HepG2 (cell line): ENCODE measurements around the gene TCF7L2. TPM values are rescaled to one million over a fixed set of nuclear protein-coding genes. Genes with fewer than 3 reads are reported as not detected.

Experiments used
- ATAC-seq: fragments of 200-7000 bp; cut with Tn5 transposase; 3 replicates; pipeline ENCODE4 v1.9.1; 2020; ENCODE audit warnings: mild to moderate bottlenecking, moderate library complexity
- BruUV-seq: library from RNA; stranded (reverse); fragments of 400-500 nt; replicated peaks from 2 replicates; lab custom pipeline; 2021; lab: Mats Ljungman, UMichigan
- CTCF ChIA-PET: fragments of 300-600 bp; formaldehyde crosslinking; extraction: SDS; loops from one replicate; lab custom pipeline; 2021; ENCODE audit warnings: low total read pairs, inconsistent platforms, low intra/inter-chr PET ratio; lab: Yijun Ruan, JAX
- POLR2A ChIA-PET: fragments of 350-600 bp; sonication (Branson Sonifier 250); formaldehyde crosslinking; loops from one replicate; lab custom pipeline; 2020; ENCODE audit warnings: antibody characterized with exemption, inconsistent platforms; lab: Yijun Ruan, JAX
- DNase-seq: peaks from one replicate; pipeline ENCODE4 v3.0.0-alpha.2; 2015; ENCODE audit warnings: low spot score
- FAIRE-seq: peaks from 3 replicates; lab custom pipeline; 2011; peaks lifted over from hg19 to GRCh38; lab: Jason Lieb, UNC
- H2AFZ ChIP-seq: one replicate; pipeline ENCODE4 v1.6.1; 2011; ENCODE audit warnings: low read length, inconsistent platforms
- H3K27ac ChIP-seq: fragments of 300-600 bp; 3 replicates; pipeline ENCODE4 v1.8.0; 2011; ENCODE audit warnings: mixed run types, mild to moderate bottlenecking, mixed read lengths, low read length, inconsistent platforms; ENCODE audit not compliant: insufficient read depth; ENCODE audit errors: extremely low read length
- H3K27me3 ChIP-seq, 2 experiments: fragments of 200-600 bp in 1 of 2; 2 replicates in 1 of 2; 3 replicates in 1 of 2; pipeline versions ENCODE4 v1.6.0 to v1.8.0; 2011; ENCODE audit warnings: low read length in 2 of 2, mild to moderate bottlenecking in 2 of 2, moderate library complexity in 2 of 2, inconsistent platforms in 1 of 2; ENCODE audit not compliant: insufficient read depth in 2 of 2, control insufficient read depth in 1 of 2
- H3K36me3 ChIP-seq, 2 experiments: fragments of 200-600 bp in 1 of 2; replicated peaks in 1 of 2; 2 replicates in 1 of 2; 3 replicates in 1 of 2; pipeline versions ENCODE4 v1.5.1 to v1.8.0; 2011; ENCODE audit warnings: low read length in 2 of 2, inconsistent platforms in 1 of 2; ENCODE audit not compliant: insufficient read depth in 2 of 2, control insufficient read depth in 1 of 2
- H3K4me1 ChIP-seq: 2 replicates; pipeline ENCODE4 v1.5.1; 2012; ENCODE audit warnings: low read length, inconsistent platforms; ENCODE audit not compliant: insufficient read depth
- H3K4me2 ChIP-seq: 2 replicates; pipeline ENCODE4 v1.6.0; 2011; ENCODE audit warnings: low read depth, low read length, inconsistent platforms
- H3K4me3 ChIP-seq, 3 experiments: fragments of 200-600 bp in 1 of 3; sonication (generic), shearing (Covaris generic) in 1 of 3; replicated peaks in 1 of 3; 2 replicates each; pipeline ENCODE4 v1.5.1; 2011 to 2016; ENCODE audit warnings: low read length in 3 of 3, inconsistent platforms in 2 of 3, low read depth in 2 of 3, mild to moderate bottlenecking in 2 of 3, control low read depth in 1 of 3, mixed read lengths in 1 of 3; ENCODE audit not compliant: insufficient read depth in 1 of 3
- H3K79me2 ChIP-seq: one replicate; pipeline ENCODE4 v1.6.1; 2011; ENCODE audit warnings: low read length, inconsistent platforms; ENCODE audit not compliant: insufficient read depth
- H3K9ac ChIP-seq: 2 replicates; pipeline ENCODE4 v1.6.0; 2011; ENCODE audit warnings: mild to moderate bottlenecking, low read depth, low read length, inconsistent platforms; ENCODE audit not compliant: insufficient read depth
- H3K9me3 ChIP-seq: 2 replicates; pipeline ENCODE4 v1.5.1; 2012; ENCODE audit warnings: mild to moderate bottlenecking, low read length
- H4K20me1 ChIP-seq: 2 replicates; pipeline ENCODE4 v1.6.0; 2011; ENCODE audit warnings: inconsistent platforms, mild to moderate bottlenecking, low read length, moderate library complexity; ENCODE audit not compliant: insufficient read depth
- BORCS8-MEF2B ChIP-seq: sonication (generic); formaldehyde crosslinking; IDR thresholded peaks from 2 replicates; pipeline ENCODE4 v1.8.0; 2022; ENCODE audit warnings: mild to moderate bottlenecking, missing genetic modification reagents
- CEBPB ChIP-seq: IDR thresholded peaks from 2 replicates; pipeline ENCODE4 v1.6.1; 2011; ENCODE audit warnings: low read depth, low read length, improper control_type of control experiment, borderline replicate concordance
- CTCF ChIP-seq: sonication (generic); formaldehyde crosslinking; IDR thresholded peaks from 2 replicates; pipeline ENCODE4 v1.5.0; 2020; ENCODE audit warnings: mild to moderate bottlenecking, missing genetic modification reagents, moderate library complexity
- FOXC1 ChIP-seq: sonication (generic); formaldehyde crosslinking; IDR thresholded peaks from 2 replicates; pipeline ENCODE4 v1.8.0; 2022; ENCODE audit warnings: mild to moderate bottlenecking, missing genetic modification reagents, borderline replicate concordance
- KMT2B ChIP-seq: IDR thresholded peaks from 2 replicates; pipeline ENCODE4 v1.6.1; 2016; ENCODE audit warnings: missing genetic modification reagents, missing compliant biosample characterization
- MEIS1 ChIP-seq: sonication (generic); formaldehyde crosslinking; IDR thresholded peaks from 2 replicates; pipeline ENCODE4 v1.9.0; 2021; ENCODE audit warnings: mild to moderate bottlenecking, missing genetic modification reagents, moderate library complexity, borderline replicate concordance
- NBN ChIP-seq: fragments of 450-650 bp; conservative IDR thresholded peaks from 2 replicates; pipeline ENCODE4 v1.6.1; 2017
- PAWR ChIP-seq: sonication (generic); formaldehyde crosslinking; IDR thresholded peaks from 2 replicates; pipeline ENCODE4 v1.4.0; 2020; ENCODE audit warnings: missing genetic modification reagents, mild to moderate bottlenecking, borderline replicate concordance
- SMARCC2 ChIP-seq: fragments of 450-650 bp; IDR thresholded peaks from 2 replicates; pipeline ENCODE4 v1.6.1; 2017; ENCODE audit warnings: antibody characterized with exemption, mild to moderate bottlenecking
- TCF7L2 ChIP-seq: IDR thresholded peaks from 2 replicates; pipeline ENCODE4 v1.6.1; 2011; ENCODE audit warnings: mild to moderate bottlenecking, low read depth, low read length, moderate library complexity
- ZBTB8A ChIP-seq: sonication (generic); formaldehyde crosslinking; IDR thresholded peaks from 2 replicates; pipeline ENCODE4 v1.4.0; 2020; ENCODE audit warnings: mild to moderate bottlenecking, low read depth, missing genetic modification reagents, borderline replicate concordance
- ZFP90 ChIP-seq: sonication (generic); formaldehyde crosslinking; IDR thresholded peaks from 2 replicates; pipeline ENCODE4 v1.8.0; 2022; ENCODE audit warnings: missing genetic modification reagents, mild to moderate bottlenecking, inconsistent platforms, borderline replicate concordance
- ZMYM2 ChIP-seq: sonication (generic); formaldehyde crosslinking; IDR thresholded peaks from 2 replicates; pipeline ENCODE4 v1.8.0; 2022; ENCODE audit warnings: mild to moderate bottlenecking, missing genetic modification reagents
- ZMYM3 ChIP-seq: sonication (generic); formaldehyde crosslinking; IDR thresholded peaks from 2 replicates; pipeline ENCODE4 v1.5.1; 2020; ENCODE audit warnings: mild to moderate bottlenecking, missing genetic modification reagents
- ZNF101 ChIP-seq: sonication (generic); formaldehyde crosslinking; IDR thresholded peaks from 2 replicates; pipeline ENCODE4 v1.4.0; 2020; ENCODE audit warnings: mild to moderate bottlenecking, low read depth, missing genetic modification reagents, borderline replicate concordance
- ZNF275 ChIP-seq: sonication (generic); formaldehyde crosslinking; IDR thresholded peaks from 2 replicates; pipeline ENCODE4 v1.8.0; 2022; ENCODE audit warnings: missing genetic modification reagents, mild to moderate bottlenecking, inconsistent platforms, borderline replicate concordance
- ZNF3 ChIP-seq: IDR thresholded peaks from 2 replicates; pipeline ENCODE4 v1.7.0; 2017; ENCODE audit warnings: inconsistent platforms
- ZNF652 ChIP-seq: IDR thresholded peaks from 2 replicates; pipeline ENCODE4 v1.6.1; 2016; ENCODE audit warnings: low read depth, borderline replicate concordance
- ZNF749 ChIP-seq: sonication (generic); formaldehyde crosslinking; IDR thresholded peaks from 2 replicates; pipeline ENCODE4 v1.8.0; 2022; ENCODE audit warnings: mild to moderate bottlenecking, missing genetic modification reagents, moderate library complexity, borderline replicate concordance
- ZNF761 ChIP-seq: sonication (generic); formaldehyde crosslinking; conservative IDR thresholded peaks from 2 replicates; pipeline ENCODE4 v1.4.0; 2020; ENCODE audit warnings: mild to moderate bottlenecking, missing genetic modification reagents
- WGBS: methylation state at CpG from one replicate; pipeline ENCODE4 v1.1.6; 2017; ENCODE audit warnings: low lambda C conversion rate; 5-methylcytosine and 5-hydroxymethylcytosine counted together
- in situ Hi-C: cut with HindIII; loops from 2 replicates; pipeline ENCODE4 v1.10.0; 2017; ENCODE audit warnings: low pct_unique_long_range_greater_than_20kb; ENCODE audit not compliant: extremely low pct_ligation_motif_present
- intact Hi-C: fragments of 100-400 bp; cut with micrococcal nuclease; formaldehyde crosslinking; loops from one replicate; pipeline ENCODE4 v1.10.0; 2022; ENCODE audit not compliant: unreplicated experiment
- polyA plus RNA-seq, 8 experiments: library from polyadenylated mRNA; depleted of rRNA in 3 of 8; stranded (reverse) in 7 of 8; unstranded in 1 of 8; fragments of >200 nt; fragmentation: Illumina TruSeq in 4 of 8; extraction: Trizol in 4 of 8; gene quantifications; 2 replicates each; pipeline versions ENCODE4 v1.2.1 to v1.2.3, GENCODE V29; 2011 to 2016; ENCODE audit warnings: low read depth in 4 of 8, missing spikeins in 1 of 8, mixed read lengths in 1 of 8; ENCODE audit not compliant: insufficient read depth in 1 of 8
- total RNA-seq, 5 experiments: library from RNA; depleted of rRNA; stranded (reverse); fragments of >200 nt; fragmentation: Illumina TruSeq; extraction: Trizol; gene quantifications; 2 replicates each; pipeline ENCODE4 v1.2.3, GENCODE V29; 2016; ENCODE audit warnings: low read depth in 1 of 5

The TCF7L2 gene
- total and polyA plus RNA-seq, 2 of the 13 experiments (the other 11 are each of a cell fraction or from before 2014, with no cell fraction given), result 3.9 to 13.7 TPM

- TF ChIP-seq MEIS1 (CRISPR knock-in tag) (no peak), ZNF3 (CRISPR knock-in tag) (no peak), KMT2B (CRISPR knock-in tag) (no peak), ZNF101 (no peak), PAWR (CRISPR knock-in tag) (no peak), ZMYM2 (CRISPR knock-in tag) (no peak), CTCF (no peak), SMARCC2 (no peak), ZNF749 (CRISPR knock-in tag) (no peak), ZBTB8A (no peak)
These were observed 68.0 kb downstream of the TCF7L2 start (continued) for GRCh38 chr10:113018034-113018433.

- Histone ChIP-seq H3K4me3 (peak overlapping the region in 2 of 3 experiments; percentile 6 to 17; a peak in 2 of 6 replicates), H3K79me2 (peaks cover 82% of the 10 kb centered on the region), H2AFZ (no peak overlapping the region), H3K9me3 (no peaks in the 10 kb centered on the region), H3K4me2 (peak overlapping the region; percentile 63), H4K20me1 (peaks cover 91% of the 10 kb centered on the region), H3K36me3 (peaks cover 4 to 8% of the 10 kb centered on the region in 2 experiments; a peak in 3 of 5 replicates), H3K27me3 (no peaks in the 10 kb centered on the region), H3K27ac (peak overlapping the region; percentile 46), H3K4me1 (peaks cover 66% of the 10 kb centered on the region), H3K9ac (no peak overlapping the region)
- ATAC-seq (peak; percentile 16; the same call in 2 of the 3 replicates), FAIRE-seq (no peak), DNase-seq (no peak)
- ChIA-PET POLR2A (interaction anchor here (1.2 kb wide), 1 partner anchor 68 kb away, joined by 3 read pairs; no protein-coding TSS in a partner anchor), CTCF (no interaction called here)
- in situ Hi-C loops, result no loop called here
- BruUV-seq, result no TSS peak
- 42% methylated on average over 8 of the region's 8 CpGs for WGBS
- intact Hi-C loops, result loop anchor here (5.0 kb wide), 1 partner anchor 53 kb away; no protein-coding TSS in a partner anchor
- TF ChIP-seq ZMYM3, result no peak
- 0 out of 2 replicates have a peak, but pooled peaks have one; percentile 11 for TF ChIP-seq ZNF652 (CRISPR knock-in tag)
- no peak for TF ChIP-seq ZNF275 (CRISPR knock-in tag)
- 0 out of 2 replicates have a peak, but pooled peaks have one; percentile 44 for TF ChIP-seq FOXC1 (CRISPR knock-in tag)
- TF ChIP-seq CEBPB, result no peak
- TF ChIP-seq ZFP90, result no peak
- TF ChIP-seq BORCS8-MEF2B, result no peak
- no peak for TF ChIP-seq TCF7L2
- no peak for TF ChIP-seq NBN
- TF ChIP-seq ZNF761 (CRISPR knock-in tag), result 0 out of 2 replicates have a peak, but pooled peaks have one; percentile 2
These were observed 69.0 kb downstream of the TCF7L2 start for GRCh38 chr10:113019096-113019495.
